Osteocyte (in vitro differentiated cells): ENCODE measurements around the gene TCEANC. TPM values are rescaled to one million over a fixed set of nuclear protein-coding genes. Genes with fewer than 3 reads are reported as not detected.
"Not testable (repeated sequence)": the region's sequence is repeated elsewhere in the genome, so short reads cannot be mapped to it uniquely, and the experiment has no call there.

Experiments used
- DNase-seq: peaks from one replicate; pipeline ENCODE4 v3.0.0; 2021; ENCODE audit warnings: mixed read lengths; ENCODE audit not compliant: unreplicated experiment; ENCODE audit errors: extremely low spot score
- H3K27ac Mint-ChIP-seq: one replicate; pipeline ENCODE4 v1.8.0; 2021; ENCODE audit warnings: mild to moderate bottlenecking, mixed read lengths; ENCODE audit not compliant: unreplicated experiment
- H3K27me3 Mint-ChIP-seq: one replicate; pipeline ENCODE4 v1.8.0; 2021; ENCODE audit warnings: mixed read lengths; ENCODE audit not compliant: unreplicated experiment
- H3K36me3 Mint-ChIP-seq: one replicate; pipeline ENCODE4 v1.8.0; 2021; ENCODE audit warnings: mixed read lengths; ENCODE audit not compliant: unreplicated experiment
- H3K4me1 Mint-ChIP-seq: one replicate; pipeline ENCODE4 v1.8.0; 2021; ENCODE audit warnings: mixed read lengths; ENCODE audit not compliant: unreplicated experiment
- H3K4me3 Mint-ChIP-seq: one replicate; pipeline ENCODE4 v1.8.0; 2021; ENCODE audit warnings: mild to moderate bottlenecking, moderate library complexity, mixed read lengths; ENCODE audit not compliant: unreplicated experiment
- H3K9me3 Mint-ChIP-seq: one replicate; pipeline ENCODE4 v1.8.0; 2021; ENCODE audit warnings: mixed read lengths; ENCODE audit not compliant: unreplicated experiment
- CTCF ChIP-seq: fragments of 200-600 bp; sonication (generic); IDR thresholded peaks from 2 replicates; pipeline ENCODE4 v1.5.0; 2021; ENCODE audit warnings: antibody characterized with exemption, mild to moderate bottlenecking, moderate library complexity
- total RNA-seq: library from RNA; stranded (reverse); gene quantifications from 2 replicates; pipeline ENCODE4 v1.2.1, GENCODE V29; 2021

Gene TCEANC
- total RNA-seq, 1 donor from 2014 or later: 4.7 TPM

- Mint-ChIP-seq H3K4me3 (no peak overlapping the region), H3K4me1 (peaks cover 20% of the 10 kb centered on the region), H3K9me3 (no peaks in the 10 kb centered on the region), H3K36me3 (peaks cover 12% of the 10 kb centered on the region), H3K27me3 (no peaks in the 10 kb centered on the region), H3K27ac (peak overlapping the region; percentile 62)
- DNase-seq: no peak
- TF ChIP-seq CTCF: no peak
Observed at GRCh38 chrX:13666836-13667235, 13.9 kb downstream of the TCEANC start.

GRCh38 chrX:13667919-13668318 lies 15.0 kb downstream of the TCEANC start:
- Mint-ChIP-seq H3K4me3 (no peak overlapping the region), H3K9me3 (no peaks in the 10 kb centered on the region), H3K4me1 (peaks cover 20% of the 10 kb centered on the region), H3K27ac (no peak overlapping the region), H3K36me3 (peaks cover 8% of the 10 kb centered on the region), H3K27me3 (no peaks in the 10 kb centered on the region)
- TF ChIP-seq CTCF: no peak
- no peak for DNase-seq

GRCh38 chrX:13669246-13669737 lies 16.4 kb downstream of the TCEANC start:
- peak overlapping the region; percentile 50 for H3K4me3 Mint-ChIP-seq
- no peak for DNase-seq
- H3K9me3 Mint-ChIP-seq: no peaks in the 10 kb centered on the region
- peak overlapping the region; percentile 92 for H3K27ac Mint-ChIP-seq
- peaks cover 2% of the 10 kb centered on the region for H3K36me3 Mint-ChIP-seq
- peaks cover 20% of the 10 kb centered on the region for H3K4me1 Mint-ChIP-seq
- TF ChIP-seq CTCF: no peak
- no peaks in the 10 kb centered on the region for H3K27me3 Mint-ChIP-seq

GRCh38 chrX:13669755-13670154 lies 16.8 kb downstream of the TCEANC start:
- not testable (repeated sequence) for H3K36me3 Mint-ChIP-seq, H3K9me3 Mint-ChIP-seq, H3K27me3 Mint-ChIP-seq, H3K4me3 Mint-ChIP-seq, DNase-seq
- H3K4me1 Mint-ChIP-seq: peaks cover 20% of the 10 kb centered on the region
- peak overlapping the region; percentile 92 for H3K27ac Mint-ChIP-seq

GRCh38 chrX:13670197-13670596 lies 17.3 kb downstream of the TCEANC start:
- no peak overlapping the region for H3K4me3 Mint-ChIP-seq
- no peaks in the 10 kb centered on the region for H3K27me3 Mint-ChIP-seq
- peaks cover 2% of the 10 kb centered on the region for H3K36me3 Mint-ChIP-seq
- no peaks in the 10 kb centered on the region for H3K9me3 Mint-ChIP-seq
- peak overlapping the region; percentile 92 for H3K27ac Mint-ChIP-seq
- peaks cover 20% of the 10 kb centered on the region for H3K4me1 Mint-ChIP-seq
- DNase-seq: no peak
- TF ChIP-seq CTCF: no peak

GRCh38 chrX:13673016-13673415 lies 20.1 kb downstream of the TCEANC start:
- peaks cover 2% of the 10 kb centered on the region for H3K36me3 Mint-ChIP-seq

More at GRCh38 chrX:13673016-13673415, 20.1 kb downstream of the TCEANC start:
- Mint-ChIP-seq H3K9me3 (no peaks in the 10 kb centered on the region), H3K27me3 (no peaks in the 10 kb centered on the region), H3K4me3 (no peak overlapping the region), H3K27ac (no peak overlapping the region), H3K4me1 (peaks cover 13% of the 10 kb centered on the region)
- DNase-seq: no peak
- TF ChIP-seq CTCF: no peak
